H9 (cell line): ENCODE measurements around the gene BICD1. TPM values are rescaled to one million over a fixed set of nuclear protein-coding genes. Genes with fewer than 3 reads are reported as not detected.

ENCODE experiments used
- DNase-seq: peaks from one replicate; pipeline ENCODE4 v3.0.0-alpha.2; 2017
- H2AFZ ChIP-seq: one replicate; pipeline ENCODE4 v1.6.1; 2013; ENCODE audit warnings: mild to moderate bottlenecking, low read length, control low read depth, moderate library complexity
- H2AK5ac ChIP-seq: 2 replicates; pipeline ENCODE4 v1.6.1; 2013; ENCODE audit warnings: low read length, control low read depth, mixed read lengths; ENCODE audit not compliant: insufficient read length
- H2BK120ac ChIP-seq: one replicate; pipeline ENCODE4 v1.6.1; 2013; ENCODE audit warnings: low read depth, mild to moderate bottlenecking, low read length, control low read depth, inconsistent platforms; ENCODE audit not compliant: poor library complexity, severe bottlenecking
- H2BK12ac ChIP-seq: 2 replicates; pipeline ENCODE4 v1.6.1; 2013; ENCODE audit warnings: low read length, control low read depth, mixed read lengths, low read depth; ENCODE audit not compliant: insufficient read length
- H2BK15ac ChIP-seq: 2 replicates; pipeline ENCODE4 v1.6.1; 2013; ENCODE audit warnings: low read depth, low read length, control low read depth
- H2BK20ac ChIP-seq: one replicate; pipeline ENCODE4 v1.6.1; 2013; ENCODE audit warnings: low read depth, mild to moderate bottlenecking, low read length, control low read depth, inconsistent platforms; ENCODE audit not compliant: poor library complexity, severe bottlenecking
- H2BK5ac ChIP-seq: 2 replicates; pipeline ENCODE4 v1.6.1; 2013; ENCODE audit warnings: low read length, control low read depth, mixed read lengths; ENCODE audit not compliant: insufficient read length
- H3K14ac ChIP-seq: 2 replicates; pipeline ENCODE4 v1.6.1; 2013; ENCODE audit warnings: low read length, control low read depth; ENCODE audit not compliant: insufficient read depth
- H3K18ac ChIP-seq: 2 replicates; pipeline ENCODE4 v1.6.1; 2013; ENCODE audit warnings: low read depth, mild to moderate bottlenecking, mixed read lengths, low read length, control low read depth; ENCODE audit not compliant: insufficient read length
- H3K23ac ChIP-seq: 2 replicates; pipeline ENCODE4 v1.6.1; 2013; ENCODE audit warnings: low read length, control low read depth, mixed read lengths, low read depth; ENCODE audit not compliant: insufficient read length
- H3K23me2 ChIP-seq: 2 replicates; pipeline ENCODE4 v1.6.1; 2013; ENCODE audit warnings: low read depth, mild to moderate bottlenecking, mixed read lengths, low read length, control low read depth; ENCODE audit not compliant: insufficient read length, poor library complexity, severe bottlenecking
- H3K27ac ChIP-seq: 2 replicates; pipeline ENCODE4 v1.5.1; 2013; ENCODE audit warnings: low read length, control low read depth, mixed read lengths, low read depth; ENCODE audit not compliant: insufficient read length
- H3K27me3 ChIP-seq: 2 replicates; pipeline ENCODE4 v1.6.1; 2013; ENCODE audit warnings: low read length, control low read depth, inconsistent platforms; ENCODE audit not compliant: insufficient read depth
- H3K4ac ChIP-seq: 2 replicates; pipeline ENCODE4 v1.6.1; 2013; ENCODE audit warnings: low read depth, mild to moderate bottlenecking, control low read depth, inconsistent platforms, low read length, moderate library complexity
- H3K4me1 ChIP-seq: 2 replicates; pipeline ENCODE4 v1.6.1; 2013; ENCODE audit warnings: low read length, control low read depth, inconsistent platforms; ENCODE audit not compliant: insufficient read depth
- H3K4me2 ChIP-seq: 2 replicates; pipeline ENCODE4 v1.6.1; 2013; ENCODE audit warnings: low read length, control low read depth, mixed read lengths; ENCODE audit not compliant: insufficient read length, insufficient read depth
- H3K56ac ChIP-seq: 2 replicates; pipeline ENCODE4 v1.6.1; 2013; ENCODE audit warnings: low read depth, mild to moderate bottlenecking, mixed read lengths, low read length, control low read depth; ENCODE audit not compliant: insufficient read length
- H3K79me1 ChIP-seq: 2 replicates; pipeline ENCODE4 v1.6.1; 2013; ENCODE audit warnings: low read depth, mild to moderate bottlenecking, moderate library complexity, low read length, control low read depth, inconsistent platforms; ENCODE audit not compliant: insufficient read depth, poor library complexity, severe bottlenecking
- H3K79me2 ChIP-seq: 2 replicates; pipeline ENCODE4 v1.6.1; 2013; ENCODE audit warnings: low read length, control low read depth, inconsistent platforms; ENCODE audit not compliant: insufficient read depth
- H3K9ac ChIP-seq: 2 replicates; pipeline ENCODE4 v1.6.1; 2013; ENCODE audit warnings: low read length, control low read depth, mixed read lengths; ENCODE audit not compliant: insufficient read length; ENCODE audit errors: extremely low read depth
- H3K9me3 ChIP-seq: one replicate; pipeline ENCODE4 v1.6.1; 2013; ENCODE audit warnings: low read depth, low read length, inconsistent platforms; ENCODE audit not compliant: control insufficient read depth
- H3T11ph ChIP-seq: one replicate; pipeline ENCODE4 v1.6.1; 2013; ENCODE audit warnings: mild to moderate bottlenecking, low read length, control low read depth, inconsistent platforms
- H4K20me1 ChIP-seq: one replicate; pipeline ENCODE4 v1.6.1; 2013; ENCODE audit not compliant: control insufficient read depth, insufficient read length, insufficient read depth
- H4K5ac ChIP-seq: 2 replicates; pipeline ENCODE4 v1.6.1; 2013; ENCODE audit warnings: low read depth, mild to moderate bottlenecking, mixed read lengths, low read length, control low read depth; ENCODE audit not compliant: insufficient read length
- H4K8ac ChIP-seq: replicated peaks from 2 replicates; pipeline ENCODE4 v1.6.1; 2013; ENCODE audit warnings: low read length, control low read depth, mixed read lengths, low read depth; ENCODE audit not compliant: insufficient read length
- H4K91ac ChIP-seq: 2 replicates; pipeline ENCODE4 v1.6.1; 2013; ENCODE audit warnings: low read depth, mild to moderate bottlenecking, moderate library complexity, mixed read lengths, low read length, control low read depth; ENCODE audit not compliant: insufficient read length
- H3K27ac Mint-ChIP-seq, 3 experiments: 2 replicates in 2 of 3; 3 replicates in 1 of 3; pipeline ENCODE4 v1.8.0; 2020 to 2021; ENCODE audit warnings: mixed read lengths in 3 of 3, mild to moderate bottlenecking in 1 of 3, moderate library complexity in 1 of 3
- H3K27me3 Mint-ChIP-seq: 2 replicates; pipeline ENCODE4 v1.8.0; 2021; ENCODE audit warnings: low read depth, mild to moderate bottlenecking, moderate library complexity, mixed read lengths
- H3K36me3 Mint-ChIP-seq, 3 experiments: 2 replicates in 2 of 3; 3 replicates in 1 of 3; pipeline ENCODE4 v1.8.0; 2020 to 2021; ENCODE audit warnings: low read depth in 3 of 3, mixed read lengths in 3 of 3; ENCODE audit not compliant: insufficient read depth in 1 of 3
- H3K4me1 Mint-ChIP-seq, 2 experiments: 2 replicates each; pipeline ENCODE4 v1.8.0; 2020; ENCODE audit warnings: mixed read lengths in 2 of 2
- H3K4me3 Mint-ChIP-seq, 2 experiments: 2 replicates in 1 of 2; 3 replicates in 1 of 2; pipeline ENCODE4 v1.8.0; 2020 to 2021; ENCODE audit warnings: mild to moderate bottlenecking in 2 of 2, mixed read lengths in 2 of 2, moderate library complexity in 1 of 2
- H3K9me3 Mint-ChIP-seq, 2 experiments: 2 replicates in 1 of 2; 3 replicates in 1 of 2; pipeline ENCODE4 v1.8.0; 2020; ENCODE audit warnings: mild to moderate bottlenecking in 2 of 2, mixed read lengths in 2 of 2, moderate library complexity in 1 of 2
- WGBS: extraction: QIAGEN DNeasy Blood & Tissue Kit; methylation state at CpG from one replicate; pipeline ENCODE4 v1.1.7; 2013; ENCODE audit warnings: missing lambda C conversion rate, low lambda C conversion rate, mixed read lengths; ENCODE audit not compliant: insufficient read length; ENCODE audit errors: extremely low coverage; 5-methylcytosine and 5-hydroxymethylcytosine counted together
- total RNA-seq: library from RNA; stranded (reverse); gene quantifications from 2 replicates; pipeline ENCODE4 v1.2.1, GENCODE V29; 2021
- TF ChIP-seq, protein P1 (sequence below): fragments of 200-600 bp; sonication (generic); conservative IDR thresholded peaks from 3 replicates; pipeline ENCODE4 v1.8.0; 2021; ENCODE audit warnings: antibody characterized with exemption, mild to moderate bottlenecking

The BICD1 gene
- total RNA-seq, 1 experiment from 2014 or later = 134 TPM

DNA sequence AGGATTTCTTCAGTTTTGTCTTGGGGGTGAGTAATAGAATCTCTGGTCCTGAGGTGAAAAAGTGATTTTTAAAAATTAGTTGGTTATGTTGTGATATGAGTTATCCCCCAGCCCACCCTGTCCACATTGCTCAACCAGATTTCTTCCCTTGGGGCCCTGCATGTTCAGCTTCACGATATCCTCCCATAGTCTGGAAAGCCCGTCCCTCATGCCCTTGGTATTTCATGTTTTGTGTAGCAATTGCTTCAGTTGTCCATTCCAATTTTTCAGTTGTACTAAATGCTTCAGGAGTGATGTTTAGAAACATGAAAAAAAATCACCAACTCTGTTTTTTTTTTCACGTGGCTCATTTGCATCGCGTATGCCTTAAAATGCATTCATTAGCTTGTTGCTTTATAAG lies 17.5 kb upstream of the BICD1 start:
- Histone ChIP-seq H3K4me2 (no peak overlapping the region), H3T11ph (no peak overlapping the region), H2BK15ac (no peak overlapping the region), H3K18ac (no peak overlapping the region), H2BK12ac (no peak overlapping the region), H3K9me3 (no peaks in the 10 kb centered on the region), H4K20me1 (no peaks in the 10 kb centered on the region), H2BK20ac (no peak overlapping the region), H4K8ac (no peak overlapping the region), H3K56ac (no peak overlapping the region), H3K23me2 (no peaks in the 10 kb centered on the region), H3K27me3 (no peaks in the 10 kb centered on the region), H2BK5ac (no peak overlapping the region), H2AK5ac (no peak overlapping the region), H3K79me1 (no peaks in the 10 kb centered on the region), H3K79me2 (no peaks in the 10 kb centered on the region), H2BK120ac (no peak overlapping the region), H4K5ac (no peak overlapping the region), H3K4me1 (0 out of 2 replicates have a peak, but pooled peaks cover 4% of the 10 kb centered on the region), H3K27ac (no peak overlapping the region), H3K23ac (no peak overlapping the region), H3K14ac (no peak overlapping the region), H2AFZ (no peak overlapping the region), H3K4ac (no peak overlapping the region), H4K91ac (no peak overlapping the region), H3K9ac (no peak overlapping the region)
- Mint-ChIP-seq H3K27me3 (no peaks in the 10 kb centered on the region), H3K4me3 (no peak overlapping the region), H3K36me3 (peaks cover 0 to 7% (median 0%) of the 10 kb centered on the region in 3 experiments; a peak in 1 of 7 replicates), H3K4me1 (peaks cover 21 to 26% of the 10 kb centered on the region in 2 experiments), H3K9me3 (no peaks in the 10 kb centered on the region; a peak in 1 of 5 replicates), H3K27ac (no peak overlapping the region)
- WGBS = no CpG with 5 or more reads among the region's 5 CpGs
- TF ChIP-seq, protein P1, sequence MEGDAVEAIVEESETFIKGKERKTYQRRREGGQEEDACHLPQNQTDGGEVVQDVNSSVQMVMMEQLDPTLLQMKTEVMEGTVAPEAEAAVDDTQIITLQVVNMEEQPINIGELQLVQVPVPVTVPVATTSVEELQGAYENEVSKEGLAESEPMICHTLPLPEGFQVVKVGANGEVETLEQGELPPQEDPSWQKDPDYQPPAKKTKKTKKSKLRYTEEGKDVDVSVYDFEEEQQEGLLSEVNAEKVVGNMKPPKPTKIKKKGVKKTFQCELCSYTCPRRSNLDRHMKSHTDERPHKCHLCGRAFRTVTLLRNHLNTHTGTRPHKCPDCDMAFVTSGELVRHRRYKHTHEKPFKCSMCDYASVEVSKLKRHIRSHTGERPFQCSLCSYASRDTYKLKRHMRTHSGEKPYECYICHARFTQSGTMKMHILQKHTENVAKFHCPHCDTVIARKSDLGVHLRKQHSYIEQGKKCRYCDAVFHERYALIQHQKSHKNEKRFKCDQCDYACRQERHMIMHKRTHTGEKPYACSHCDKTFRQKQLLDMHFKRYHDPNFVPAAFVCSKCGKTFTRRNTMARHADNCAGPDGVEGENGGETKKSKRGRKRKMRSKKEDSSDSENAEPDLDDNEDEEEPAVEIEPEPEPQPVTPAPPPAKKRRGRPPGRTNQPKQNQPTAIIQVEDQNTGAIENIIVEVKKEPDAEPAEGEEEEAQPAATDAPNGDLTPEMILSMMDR = no peak
- DNase-seq = no peak
